HCT116 (cell line): ENCODE measurements around the gene CDON.

Source experiments
- CTCF ChIP-seq, 3 experiments: fragments of 200-600 bp in 1 of 3; sonication (generic) in 1 of 3; IDR thresholded peaks in 2 of 3; conservative IDR thresholded peaks in 1 of 3; 2 replicates each; pipeline ENCODE4 v1.5.1; 2012 to 2017; ENCODE audit warnings: low read depth in 2 of 3, low read length in 2 of 3, antibody characterized with exemption in 1 of 3, borderline replicate concordance in 1 of 3, control low read depth in 1 of 3, mild to moderate bottlenecking in 1 of 3, mixed read lengths in 1 of 3, mixed run types in 1 of 3, moderate library complexity in 1 of 3; ENCODE audit not compliant: insufficient read depth in 1 of 3
- EZH2 ChIP-seq: fragments of 200-600 bp; sonication (generic); IDR thresholded peaks from 2 replicates; pipeline ENCODE4 v1.6.1; 2017; ENCODE audit warnings: antibody characterized with exemption, mixed run types
- POLR2A ChIP-seq: IDR thresholded peaks from 2 replicates; pipeline ENCODE4 v1.7.0; 2011; ENCODE audit warnings: borderline replicate concordance; ENCODE audit not compliant: insufficient read depth, insufficient read length; ENCODE audit errors: extremely low read depth
- POLR2AphosphoS5 ChIP-seq: IDR thresholded peaks from 2 replicates; pipeline ENCODE4 v1.6.1; 2011; ENCODE audit warnings: mild to moderate bottlenecking, low read depth, low read length, moderate library complexity
- REST ChIP-seq: IDR thresholded peaks from 2 replicates; pipeline ENCODE4 v1.6.1; 2012; ENCODE audit warnings: low read depth

DNA sequence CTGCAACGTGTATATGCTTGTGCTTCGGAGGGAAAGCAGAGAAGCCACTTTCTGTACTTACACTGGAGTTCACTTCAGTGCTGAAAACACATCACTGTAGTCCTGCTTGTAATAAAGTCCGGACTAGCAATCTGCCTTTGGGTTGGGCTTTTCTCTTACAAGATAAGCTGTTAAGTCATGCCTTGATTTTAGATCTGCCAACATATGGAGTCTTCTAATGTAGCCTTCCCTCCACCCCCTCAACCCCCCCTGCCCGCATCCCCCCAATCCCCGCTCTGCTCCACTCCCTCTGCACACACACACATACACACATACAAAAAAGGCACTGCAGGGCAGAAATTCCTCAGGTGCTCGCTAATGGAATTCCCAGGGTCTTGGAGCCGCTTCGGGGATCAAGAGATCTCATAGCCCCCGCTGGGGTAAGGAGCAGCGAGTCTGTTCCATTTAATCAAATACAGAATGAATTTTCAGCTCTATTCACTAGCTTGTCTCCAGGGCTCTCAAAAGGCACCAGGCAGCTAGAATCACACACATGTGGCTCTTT lies 3.4 kb downstream of the CDON start:
- TF ChIP-seq REST = no peak
- TF ChIP-seq CTCF (IDR thresholded peaks at IDR 0.05 in 2 of 3, conservative IDR thresholded peaks at IDR 0.05 in 1 of 3; ENCODE audit: borderline replicate concordance in 1 of 3, insufficient read depth in 1 of 3, low read depth in 2 of 3, low read length in 2 of 3) = no peak
- TF ChIP-seq POLR2AphosphoS5 = no peak
- TF ChIP-seq EZH2 = no peak
- TF ChIP-seq POLR2A = no peak
